DMS53 treated with DMSO at 0.1 percent for 48 hours (cell line): ENCODE data around the gene PIN4.
"Not testable (repeated sequence)": the region's sequence is repeated elsewhere in the genome, so short reads cannot be mapped to it uniquely, and the experiment has no call there.

ENCODE experiments used
- DNase-seq: peaks from one replicate; lab custom pipeline; 2025; ENCODE audit not compliant: unreplicated experiment; lab: John Stamatoyannopoulos, UW

Gene PIN4

DNA sequence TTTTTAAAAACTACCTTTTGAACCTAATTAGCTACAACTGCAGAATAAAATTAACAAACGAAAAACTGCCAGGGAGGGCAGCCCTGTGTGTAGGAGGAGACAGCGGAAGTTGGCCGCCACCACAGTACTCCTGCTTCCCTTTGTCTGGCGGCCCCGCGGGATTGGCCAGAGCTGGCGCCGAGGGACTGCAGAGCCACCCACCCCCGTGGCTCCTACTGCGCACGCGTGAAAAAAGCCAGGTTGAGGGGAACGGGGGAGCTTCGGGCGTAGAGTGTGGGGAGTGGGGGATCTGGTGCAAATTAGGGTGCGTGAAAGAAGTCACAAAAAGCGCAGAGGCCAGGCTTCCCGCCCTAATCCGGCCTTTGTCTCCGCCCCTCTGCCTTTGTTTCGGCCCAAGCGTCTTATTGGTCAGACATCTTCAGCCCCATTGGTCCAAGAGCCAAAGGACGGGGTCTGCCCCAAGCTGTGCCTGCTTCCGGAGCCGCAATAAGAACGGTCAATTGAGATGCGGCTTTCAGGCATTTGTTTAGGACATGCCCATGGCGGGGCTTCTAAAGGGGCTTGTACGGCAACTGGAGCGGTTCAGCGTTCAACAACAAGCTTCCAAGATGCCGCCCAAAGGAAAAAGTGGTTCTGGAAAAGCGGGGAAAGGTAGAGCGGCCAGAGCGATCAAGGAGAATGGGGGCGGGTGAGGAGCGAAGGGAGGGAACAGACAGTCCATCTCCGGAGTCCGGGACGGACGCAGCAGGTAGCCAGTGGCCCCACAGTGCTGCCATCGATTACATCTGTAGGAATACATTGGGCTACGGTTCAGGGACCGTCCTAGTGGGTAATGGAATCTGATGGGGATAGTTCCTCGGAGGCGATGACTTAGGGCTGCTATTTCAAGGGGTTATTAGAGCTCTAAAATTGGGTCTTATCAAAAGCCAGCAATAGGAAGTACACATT, at the start of gene PIN4:
PIN4 (plus strand) TSS at position 580 of the 948 bp plus-strand sequence; CDS start at position 609, 29 bp downstream.
- peak; percentile 95 for DNase-seq

DNA sequence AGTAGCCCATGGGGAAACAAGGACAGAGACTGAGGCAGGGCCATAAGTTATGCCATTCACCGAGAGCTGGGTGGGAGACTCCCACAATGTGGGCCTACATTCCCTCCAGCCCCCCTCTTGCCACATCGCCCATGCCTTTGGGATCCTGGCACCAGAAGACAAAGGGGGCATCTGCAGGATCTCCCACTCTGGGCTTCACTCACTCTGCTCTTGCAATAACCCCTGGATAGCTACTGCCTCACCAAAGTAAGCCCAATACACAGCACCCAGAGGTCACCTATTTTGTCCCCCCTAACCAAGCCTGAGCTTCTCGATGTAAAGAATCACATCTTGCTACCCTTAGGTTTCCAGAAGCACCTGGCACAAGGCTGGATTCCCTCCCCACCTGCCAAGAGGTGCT, 49.1 kb upstream of the PIN4 start:
- DNase-seq: no peak

DNA sequence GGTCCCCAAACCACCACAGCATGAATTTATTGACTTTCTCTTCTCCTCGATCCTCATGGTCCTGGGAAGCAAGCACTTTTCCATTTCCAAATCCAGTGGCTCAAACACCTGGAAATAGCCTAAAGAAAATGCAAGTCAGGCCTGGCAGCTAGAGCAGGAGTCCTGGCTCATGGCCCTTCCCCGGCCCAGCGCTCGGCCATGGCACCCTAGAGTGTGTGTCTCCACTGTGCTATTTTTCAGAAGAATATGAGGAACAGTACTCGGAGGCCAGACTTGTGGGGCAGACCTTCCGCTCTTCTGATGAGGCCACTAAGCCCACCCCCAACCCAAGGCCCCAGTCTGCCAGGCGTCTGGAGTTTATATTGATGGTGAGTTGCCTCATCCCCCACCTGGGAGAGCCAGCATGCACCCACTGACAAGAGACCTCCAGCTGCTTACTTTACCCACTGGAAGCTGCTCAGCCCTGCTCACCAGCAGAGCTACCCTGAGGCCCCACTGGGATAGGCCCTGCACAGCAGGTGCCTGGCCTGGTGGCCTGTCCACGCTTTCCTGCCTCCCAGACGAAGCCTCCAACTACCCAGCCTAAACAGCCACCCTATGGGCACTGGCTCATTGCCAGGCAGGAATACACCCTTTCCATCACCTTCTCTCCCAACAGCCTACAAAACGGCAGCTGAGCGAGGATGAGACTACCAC, 47.6 kb upstream of the PIN4 start:
- no peak for DNase-seq

DNA sequence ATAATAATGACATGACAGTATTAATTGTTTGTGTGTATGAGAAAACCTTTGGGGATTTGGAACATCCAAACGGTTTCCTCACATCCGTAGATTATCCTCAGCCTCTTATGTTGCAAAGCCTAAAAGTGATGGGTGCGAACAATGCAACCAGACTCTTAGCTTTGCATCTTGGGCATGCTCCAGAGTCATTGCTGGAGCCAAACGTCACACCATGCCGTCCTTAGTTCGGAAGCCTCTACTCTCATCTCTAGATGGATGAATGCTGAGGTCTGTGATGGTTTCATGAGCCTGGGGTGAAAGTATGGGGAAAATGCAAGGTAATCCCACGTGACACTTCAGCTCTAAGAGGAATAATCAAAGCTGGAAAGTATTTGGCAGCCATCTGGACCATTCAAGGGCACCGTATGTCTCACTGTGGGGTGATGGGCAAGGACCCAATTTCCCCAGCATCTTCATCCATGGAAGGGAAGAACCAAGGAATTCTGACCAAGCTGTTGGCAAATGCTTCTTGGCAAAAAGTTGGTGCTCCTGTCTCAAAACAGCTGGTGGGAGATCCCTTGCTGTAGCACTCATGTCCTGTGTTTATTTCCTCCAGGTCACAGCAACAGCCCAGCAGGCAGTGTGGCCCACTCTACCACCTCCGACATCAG, 43.6 kb upstream of the PIN4 start:
- no peak for DNase-seq

DNA sequence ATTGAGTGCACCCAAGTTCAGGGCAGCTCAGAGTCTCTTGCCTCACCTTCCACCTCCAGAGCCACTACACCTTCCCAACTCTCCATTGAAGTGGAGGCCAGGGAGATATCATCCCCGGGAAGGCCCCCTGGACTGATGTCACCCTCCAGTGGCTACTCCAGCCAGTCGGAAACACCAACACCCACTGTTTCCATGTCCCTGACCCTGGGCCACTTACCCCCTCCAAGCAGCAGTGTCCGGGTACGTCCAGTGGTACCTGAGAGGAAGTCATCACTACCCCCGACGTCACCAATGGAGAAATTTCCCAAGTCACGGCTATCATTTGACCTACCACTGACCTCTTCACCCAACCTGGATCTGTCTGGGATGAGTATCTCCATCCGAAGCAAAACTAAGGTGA, 42.0 kb upstream of the PIN4 start:
- DNase-seq: no peak

DNA sequence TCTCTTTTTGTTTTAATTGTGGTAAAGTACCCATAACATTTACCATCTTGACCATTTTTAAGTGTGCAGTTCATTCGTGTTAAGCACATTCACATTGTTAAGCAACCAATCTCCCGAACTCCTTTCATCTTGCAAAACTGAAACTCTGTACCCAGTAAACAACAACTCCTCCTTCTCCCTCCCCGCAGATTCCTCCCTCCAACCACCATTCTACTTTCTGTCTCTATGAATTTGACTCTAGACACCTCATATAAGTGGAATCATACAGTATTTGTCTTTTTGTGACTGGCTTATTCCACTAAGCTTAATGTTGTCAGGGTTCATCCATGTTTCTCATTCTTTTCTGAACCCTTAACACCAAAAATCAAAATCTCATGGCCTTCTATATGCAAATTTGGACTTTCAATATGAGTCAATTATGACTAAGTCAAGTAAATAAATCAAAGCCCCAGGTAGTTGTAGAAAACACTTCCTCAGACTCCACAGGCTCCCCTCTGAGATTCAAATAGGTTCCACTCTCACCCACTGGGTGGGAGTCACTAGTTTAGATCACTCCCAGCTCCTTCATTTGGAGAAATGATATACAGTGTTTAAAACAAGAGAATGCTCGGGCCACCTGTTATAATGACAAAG, 40.1 kb upstream of the PIN4 start:
- DNase-seq: no peak

DNA sequence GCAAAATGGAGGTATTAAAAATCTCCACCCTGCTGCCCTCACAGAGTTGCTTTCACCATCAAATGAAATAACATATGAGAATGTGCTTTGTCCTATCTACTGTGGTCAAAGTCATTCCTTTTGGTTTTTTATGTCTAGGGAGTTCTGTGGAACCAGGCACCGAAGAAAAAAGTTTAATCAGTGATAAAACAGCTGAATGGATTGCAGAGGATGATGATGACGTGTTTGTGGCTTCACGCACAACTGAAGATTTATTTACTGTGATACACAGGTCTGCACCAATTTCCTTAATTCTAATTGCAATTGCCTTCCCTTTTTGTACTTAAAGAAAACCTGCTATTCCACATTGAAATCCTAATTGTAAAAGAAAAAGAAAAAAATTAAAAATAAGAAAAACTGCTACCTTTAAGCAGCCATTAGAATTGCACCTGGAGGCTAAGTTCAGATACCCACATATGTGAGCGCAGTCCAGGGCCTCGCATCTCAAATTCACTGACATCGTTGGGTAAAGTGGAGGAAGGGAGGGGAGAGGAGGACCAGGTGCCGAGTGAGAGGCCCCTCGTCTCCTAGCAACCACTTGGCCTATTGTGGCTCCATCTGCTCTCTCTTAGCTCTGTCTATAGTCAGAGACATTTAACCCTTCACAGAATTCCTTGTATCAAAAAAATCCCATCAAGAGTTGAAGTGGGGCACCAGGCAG, 39.3 kb upstream of the PIN4 start:
- peak; percentile 86 for DNase-seq

DNA sequence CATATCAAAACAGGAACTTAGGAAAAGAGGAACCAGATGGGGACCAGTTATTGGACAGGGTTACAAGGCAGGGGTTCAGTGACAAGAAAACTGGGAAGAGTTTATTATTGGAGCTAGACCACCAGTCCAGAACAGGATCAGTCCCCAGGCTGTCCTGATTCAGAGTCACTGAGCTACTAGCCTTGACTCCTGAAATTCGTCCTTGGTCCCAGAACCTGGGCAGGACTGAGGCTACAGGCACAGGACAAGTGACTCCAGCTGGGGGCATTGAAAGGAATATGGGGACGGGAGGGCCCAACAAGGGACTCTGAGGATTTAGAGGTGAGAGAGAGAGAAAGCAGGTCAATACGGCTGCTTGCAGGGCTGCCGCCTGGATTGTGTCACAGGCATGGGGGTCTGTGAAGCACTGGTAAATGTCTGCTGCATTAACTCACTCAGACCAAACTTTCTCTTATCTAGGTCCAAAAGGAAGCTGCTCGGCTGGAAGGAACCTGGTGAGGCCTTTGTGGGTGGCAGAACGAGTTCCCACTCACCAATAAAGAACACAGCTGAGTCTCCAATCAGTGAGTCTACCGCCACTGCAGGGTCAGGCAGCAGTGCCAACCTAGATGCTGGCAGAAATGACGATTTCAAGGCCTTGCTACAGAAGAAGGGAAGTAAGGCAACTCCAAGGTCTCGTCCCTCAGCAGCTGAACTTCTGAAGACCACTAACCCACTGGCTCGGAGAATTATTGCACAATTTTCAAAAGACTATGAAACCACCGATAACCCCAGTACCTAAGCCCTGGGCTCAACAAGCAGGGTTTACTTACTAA, 38.6 kb upstream of the PIN4 start:
- no peak for DNase-seq

DNA sequence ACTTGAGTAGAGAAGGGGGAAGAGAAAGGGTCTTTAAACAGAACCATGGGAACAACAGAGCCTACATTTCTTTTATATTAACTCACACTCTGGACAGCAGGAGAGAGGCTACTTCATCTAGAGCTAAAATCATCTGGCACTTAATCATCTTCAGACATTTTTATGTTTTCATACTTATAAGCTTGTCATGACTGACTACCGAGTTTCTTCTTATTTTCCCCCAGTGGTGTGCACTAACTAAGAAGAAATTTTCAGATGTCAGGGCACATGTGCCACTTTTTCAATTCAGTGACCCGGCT, 38.0 kb upstream of the PIN4 start:
- no peak for DNase-seq

DNA sequence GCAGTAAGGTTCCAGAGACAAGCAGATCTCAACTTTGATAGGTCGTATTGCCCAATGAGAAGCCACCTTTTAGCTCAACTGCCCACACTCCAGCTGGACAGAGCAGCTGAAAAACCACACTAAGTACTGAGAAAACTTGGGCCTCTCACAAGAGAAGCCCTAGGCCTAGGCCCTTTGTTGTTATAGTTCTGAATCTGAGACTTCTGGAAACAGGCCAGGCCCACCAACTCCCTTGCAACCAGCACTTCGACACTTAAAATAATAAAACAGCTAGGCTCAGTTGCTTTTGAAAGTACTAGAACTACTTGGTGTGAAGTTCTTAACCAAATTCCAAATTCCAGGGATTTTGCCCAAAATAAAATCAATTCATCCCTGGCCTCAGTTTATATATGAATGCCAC, 36.4 kb upstream of the PIN4 start:
- DNase-seq: no peak

DNA sequence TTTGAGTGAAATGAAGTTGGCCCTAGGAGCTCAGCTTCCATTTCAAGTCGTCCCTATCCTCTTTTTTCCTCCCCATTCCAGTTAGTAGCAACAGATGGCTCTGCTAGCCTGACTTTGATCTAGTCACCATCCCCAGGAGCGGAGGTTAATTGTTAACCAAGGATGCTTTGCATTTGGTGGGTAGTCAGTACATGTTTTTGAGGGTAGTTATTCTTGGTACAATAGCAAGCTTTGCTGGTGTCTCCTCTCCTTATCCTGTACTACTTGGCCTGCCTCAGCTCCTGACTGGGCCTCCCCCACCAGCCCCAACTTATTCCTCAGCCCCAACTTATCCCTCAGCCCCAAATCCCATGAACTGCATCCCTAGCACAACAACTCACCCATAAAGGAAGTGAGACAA, 35.0 kb upstream of the PIN4 start:
- peak; percentile 57 for DNase-seq

DNA sequence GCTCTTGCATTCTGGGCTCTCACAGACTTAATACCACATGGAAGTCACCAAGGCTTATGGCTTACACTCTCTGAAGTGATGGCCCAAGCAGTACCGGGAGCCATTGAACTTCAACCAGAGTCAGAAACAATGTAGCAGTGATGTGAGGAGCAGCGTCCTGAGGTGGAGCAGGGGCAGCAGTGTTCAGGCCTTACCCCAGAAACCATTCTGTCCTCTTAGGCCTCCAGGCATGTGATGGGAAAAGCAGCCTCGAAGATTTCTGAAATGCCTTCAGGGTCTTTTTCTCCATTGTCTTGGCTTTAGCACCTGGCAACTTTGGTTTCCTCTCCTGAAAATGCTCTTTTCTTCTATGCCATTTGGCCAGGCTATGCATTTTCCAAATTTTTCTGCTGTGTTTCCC, 22.8 kb upstream of the PIN4 start:
- no peak for DNase-seq

DNA sequence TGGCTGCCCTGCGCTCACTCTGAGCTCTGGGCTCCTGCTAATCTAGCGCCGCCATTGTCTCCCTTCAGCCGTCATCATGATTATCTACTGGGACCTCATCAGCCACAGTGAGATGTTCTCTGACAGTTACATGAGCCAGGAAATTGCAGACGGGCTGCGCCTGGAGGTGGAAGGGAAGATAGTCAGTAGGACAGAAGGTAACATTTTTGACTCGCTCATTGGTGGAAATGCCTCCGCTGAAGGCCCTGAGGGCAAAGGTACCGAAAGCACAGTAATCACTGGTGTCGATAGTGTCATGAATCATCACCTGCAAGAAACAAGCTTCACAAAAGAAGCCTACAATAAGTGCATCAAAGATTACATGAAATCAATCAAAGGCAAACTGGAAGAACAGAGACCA, 21.8 kb upstream of the PIN4 start:
- no peak for DNase-seq

DNA sequence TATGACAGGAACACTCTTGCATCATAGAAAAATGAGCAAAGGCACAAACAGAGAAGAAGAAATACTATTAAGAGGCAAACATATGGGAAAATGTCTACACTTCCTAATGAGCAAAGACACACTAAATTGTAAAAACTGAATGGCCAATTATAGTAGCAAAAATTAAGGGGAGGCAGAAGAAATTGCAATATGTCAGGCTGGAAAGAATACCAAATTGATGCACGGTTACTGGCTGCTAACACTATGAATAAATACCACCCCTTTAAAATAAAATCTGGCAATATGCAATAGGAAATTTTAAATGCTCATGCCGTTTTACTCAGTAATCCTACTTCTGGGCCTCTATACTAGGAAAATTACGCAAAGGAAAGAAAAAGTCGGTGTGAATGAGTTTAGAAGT, 16.0 kb upstream of the PIN4 start:
- no peak for DNase-seq

DNA sequence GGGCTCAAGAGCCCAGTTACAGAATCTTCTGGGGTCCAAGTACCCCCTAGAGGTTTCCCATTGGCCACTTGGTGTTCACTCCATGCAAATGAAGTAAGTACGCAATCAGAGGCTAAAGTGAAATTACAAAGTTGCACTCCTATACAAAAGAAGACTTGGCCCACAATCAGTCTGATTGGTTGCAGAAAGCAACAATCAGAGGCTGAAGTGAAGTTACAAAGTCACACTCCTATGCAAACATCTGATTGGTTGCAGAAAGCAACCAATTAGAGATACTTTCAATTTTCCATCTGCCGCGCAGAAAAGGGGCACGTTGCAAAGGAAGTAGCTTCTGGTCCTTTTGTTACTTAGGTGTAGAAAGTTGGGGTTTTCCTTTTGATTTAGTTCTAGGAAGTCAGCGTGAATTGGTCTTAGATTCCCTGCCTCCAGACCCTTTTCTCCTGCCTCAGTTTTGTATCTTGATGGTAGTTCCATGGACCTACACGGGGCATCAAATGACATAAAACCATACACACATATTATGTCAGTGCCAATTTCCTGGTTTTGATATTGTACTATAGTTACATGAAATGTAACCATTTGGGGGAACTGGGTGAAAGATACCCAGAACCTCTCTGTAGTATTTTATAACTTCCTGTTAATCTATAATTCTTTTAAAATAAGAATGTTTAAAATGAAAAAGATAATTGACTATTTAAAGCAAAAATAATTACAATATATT, 12.4 kb upstream of the PIN4 start:
- no peak for DNase-seq

DNA sequence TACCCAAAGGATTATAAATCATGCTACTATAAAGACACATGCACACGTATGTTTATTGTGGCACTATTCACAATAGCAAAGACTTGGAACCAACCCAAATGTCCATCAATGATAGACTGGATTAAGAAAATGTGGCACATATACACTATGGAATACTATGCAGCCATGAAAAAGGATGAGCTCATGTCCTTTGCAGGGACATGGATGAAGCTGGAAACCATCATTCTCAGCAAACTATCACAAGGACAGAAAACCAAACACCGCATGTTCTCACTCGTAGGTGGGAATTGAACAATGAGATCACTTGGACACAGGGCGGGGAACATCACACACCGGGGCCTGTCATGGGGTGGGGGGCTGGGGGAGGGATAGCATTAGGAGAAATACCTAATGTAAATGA, 5.3 kb upstream of the PIN4 start:
- DNase-seq: not testable (repeated sequence)

DNA sequence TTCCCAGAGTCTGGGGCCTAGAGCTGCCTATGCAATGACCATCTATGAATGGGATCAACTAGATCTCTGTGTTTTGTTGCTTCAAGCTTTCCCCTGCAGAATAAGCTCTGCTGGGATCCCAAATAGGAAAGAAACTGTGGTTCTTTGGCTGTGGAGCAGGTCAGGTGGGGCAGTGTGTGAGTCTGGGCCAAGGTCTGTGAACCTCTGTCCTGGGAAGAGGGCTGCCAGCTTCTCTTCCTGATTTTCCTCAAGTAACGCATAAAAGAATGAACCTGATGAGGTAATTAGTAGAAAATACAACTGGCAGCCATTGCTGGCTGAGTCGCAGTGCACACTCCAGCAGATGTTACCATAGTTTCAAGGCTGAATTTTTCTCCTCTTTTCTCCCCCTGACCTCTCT, 4.6 kb upstream of the PIN4 start:
- DNase-seq: no peak

DNA sequence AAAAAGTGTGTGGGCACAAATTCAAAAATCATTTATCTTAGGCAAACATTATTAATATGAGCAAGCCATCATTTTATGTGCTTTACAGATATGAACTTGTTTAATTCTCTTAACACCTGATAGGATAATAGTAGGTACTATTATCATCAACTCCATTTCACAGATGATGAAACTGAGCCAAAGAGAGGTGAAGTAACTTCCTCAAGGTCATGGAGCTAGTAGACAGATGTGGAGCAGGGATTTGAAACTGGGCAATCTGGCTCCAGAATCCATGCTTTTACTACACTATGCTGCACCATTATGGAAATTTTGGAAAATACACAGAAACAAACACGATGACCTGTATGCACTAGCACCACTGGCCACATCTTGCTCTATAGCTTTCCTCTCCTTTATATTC, 1.0 kb upstream of the PIN4 start:
- no peak for DNase-seq

DNA sequence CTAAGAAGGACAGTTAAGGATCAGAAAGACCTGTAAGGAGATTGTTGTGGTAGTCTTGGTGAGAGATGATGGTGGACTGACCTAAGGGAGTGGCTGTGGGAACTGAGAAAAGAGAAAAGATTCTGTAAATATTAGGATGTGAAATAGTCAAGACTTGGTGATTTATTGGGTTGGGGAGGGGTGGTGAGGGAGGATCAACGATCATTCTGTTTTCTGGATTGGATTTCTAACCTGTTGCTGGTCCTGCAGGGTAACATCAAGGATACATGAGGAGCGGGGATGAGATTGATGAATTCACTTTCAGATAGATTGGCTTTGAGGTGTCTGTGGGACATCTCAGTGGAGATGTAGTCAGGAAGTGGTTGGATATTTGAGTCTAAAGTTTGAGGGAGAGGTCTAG, 1.4 kb downstream of the PIN4 start:
- no peak for DNase-seq
